HG03432 (cell line): ENCODE results near the gene PLGRKT.
"Not testable (repeated sequence)": the region's sequence is repeated elsewhere in the genome, so short reads cannot be mapped to it uniquely, and the experiment has no call there.

Experiments
- ATAC-seq: cut with Tn5 transposase; IDR thresholded peaks from one replicate; pipeline ENCODE4 v1.9.1; 2021; ENCODE audit warnings: mild to moderate bottlenecking, moderate library complexity; ENCODE audit not compliant: unreplicated experiment

The PLGRKT gene

DNA sequence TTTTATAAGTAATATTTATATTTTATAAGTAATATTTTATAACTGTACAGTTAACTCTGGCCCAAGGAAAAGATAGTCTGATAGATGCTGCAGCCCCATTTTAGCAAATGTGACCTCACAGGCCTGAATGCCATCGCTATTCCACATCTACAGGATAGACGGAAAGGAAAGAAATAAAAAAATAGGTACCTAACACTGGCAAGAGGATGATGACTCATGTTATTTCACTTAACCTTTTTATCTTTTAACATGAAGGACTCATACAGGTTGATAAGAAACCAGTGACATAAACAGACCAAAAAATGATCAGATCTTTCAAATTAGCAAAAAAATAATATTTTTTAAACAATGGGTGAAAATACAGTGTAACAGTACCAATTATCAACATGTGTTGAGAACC, 15.3 kb upstream of the PLGRKT start:
- no peak for ATAC-seq

DNA sequence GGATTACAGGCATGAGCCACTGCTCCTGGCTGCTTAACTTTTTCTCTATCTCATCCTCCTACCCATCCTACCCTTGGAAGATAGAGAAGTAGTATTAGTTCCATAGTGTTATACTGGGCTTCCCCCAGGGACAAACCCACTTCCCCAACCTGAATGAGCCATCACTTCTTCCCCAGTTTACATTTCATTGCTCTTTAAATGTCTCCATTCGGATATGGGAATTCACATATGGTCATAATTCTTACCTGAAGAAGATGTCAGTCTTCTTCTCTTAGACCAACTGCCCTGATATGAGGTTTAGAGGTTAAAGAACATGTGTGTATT, 14.5 kb upstream of the PLGRKT start:
- no peak for ATAC-seq

GRCh38 chr9:5450359-5451091, 12.8 kb upstream of the PLGRKT start, which contains the start of gene CD274:
Gene CD274, plus strand, starts transcription at chr9:5450542. Its CDS starts 5,572 bp downstream, at chr9:5456114.
- peak; percentile 72 for ATAC-seq

- ATAC-seq: no peak
Observed at GRCh38 chr9:5449521-5450358, 12.0 kb upstream of the PLGRKT start.

- ATAC-seq: no peak
Observed at GRCh38 chr9:5448461-5449435, 11.0 kb upstream of the PLGRKT start.

DNA sequence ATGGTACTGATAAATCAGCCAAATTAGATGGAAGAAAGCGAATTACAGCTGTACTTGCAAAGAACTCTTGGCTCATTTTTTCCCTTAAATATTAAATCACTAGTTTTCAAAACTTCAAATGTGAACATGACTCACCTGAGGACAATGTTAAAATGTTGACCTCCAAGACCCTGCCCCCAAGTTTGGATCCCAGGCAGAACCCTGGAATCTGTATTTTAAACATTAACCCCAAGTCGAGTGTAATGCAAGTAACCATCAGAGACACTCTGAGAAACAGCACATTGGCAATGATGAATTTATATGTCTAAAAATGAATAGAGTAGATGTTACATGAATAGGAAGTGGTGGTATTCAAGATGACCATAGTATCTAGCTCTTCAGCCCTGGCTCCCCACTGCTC, 10.3 kb upstream of the PLGRKT start:
- ATAC-seq: no peak

DNA sequence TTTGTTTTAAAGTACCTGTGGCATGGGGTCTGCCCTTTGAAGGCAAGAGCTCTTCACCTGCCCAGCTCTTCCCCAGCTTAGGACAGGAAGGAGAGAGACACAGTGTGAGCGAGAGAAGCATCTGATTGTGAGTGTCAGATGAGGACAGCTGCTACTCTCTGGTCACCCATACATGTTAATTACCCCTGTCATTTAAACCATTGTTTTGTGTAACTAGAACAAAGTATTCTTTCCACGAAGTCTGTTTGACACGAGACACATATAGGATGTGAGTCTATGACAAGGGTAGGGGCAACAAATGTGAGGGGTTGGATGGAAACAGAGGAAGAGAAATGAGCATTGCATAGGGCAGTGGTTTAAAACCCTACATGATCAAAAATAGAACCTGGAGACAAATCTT, 9.6 kb upstream of the PLGRKT start:
- ATAC-seq: no peak

DNA sequence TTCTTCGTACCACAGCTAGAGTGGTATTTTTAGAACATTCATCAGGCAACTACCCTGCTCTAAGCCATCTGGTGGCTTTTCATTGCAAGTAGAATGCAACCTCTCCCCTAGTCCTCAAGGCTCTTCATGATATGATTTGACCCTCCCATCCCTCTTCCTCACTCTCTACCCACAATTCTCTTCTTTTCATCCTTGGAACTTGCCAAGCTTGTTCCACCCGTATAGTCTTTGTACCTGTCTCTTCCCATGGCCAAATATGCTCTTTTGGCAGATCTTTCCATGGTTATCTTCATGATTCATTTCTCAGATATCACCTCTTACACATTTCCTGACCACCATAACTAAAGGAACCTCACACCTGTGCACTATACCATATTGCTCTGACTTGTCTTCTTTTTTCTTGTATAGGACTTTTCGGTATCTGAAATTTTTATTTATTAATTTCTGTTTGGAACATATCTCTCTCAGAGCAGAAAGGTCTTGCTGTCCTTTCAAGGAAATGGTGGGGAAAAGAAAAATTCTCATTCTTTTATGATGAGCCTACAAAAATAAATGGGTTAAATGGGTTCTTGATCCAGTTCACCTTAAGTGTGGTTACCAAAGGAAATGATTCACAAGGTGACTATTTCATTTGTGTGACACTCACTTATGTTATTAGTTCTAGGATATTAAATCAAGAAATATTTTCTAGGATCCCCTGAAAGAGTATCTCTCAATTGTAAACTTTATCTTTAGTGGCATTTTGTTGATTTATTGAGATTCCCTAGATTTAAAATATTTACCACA, 8.9 kb upstream of the PLGRKT start:
- ATAC-seq: no peak

DNA sequence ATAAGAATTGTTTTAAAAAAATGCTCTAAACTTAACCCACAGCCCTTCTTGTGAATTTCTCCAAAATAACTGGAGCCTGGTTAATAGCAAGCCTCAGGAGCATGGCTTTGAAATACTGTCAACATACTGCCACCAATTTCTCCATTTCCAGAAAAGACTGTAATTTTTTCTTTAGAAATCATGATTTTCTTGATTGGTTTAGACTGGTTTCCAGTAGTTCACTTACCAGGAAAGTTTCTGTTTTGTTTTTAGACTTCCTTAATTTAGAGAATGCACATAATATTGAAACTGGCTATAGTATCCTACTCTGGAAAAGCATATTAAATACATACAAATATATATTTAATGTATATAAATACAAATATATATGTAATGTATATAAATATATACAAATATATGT, 8.2 kb upstream of the PLGRKT start:
- ATAC-seq: no peak

GRCh38 chr9:5445096-5445495, 7.4 kb upstream of the PLGRKT start:
- ATAC-seq: not testable (repeated sequence)

GRCh38 chr9:5443850-5444249, 6.1 kb upstream of the PLGRKT start:
- no peak for ATAC-seq

DNA sequence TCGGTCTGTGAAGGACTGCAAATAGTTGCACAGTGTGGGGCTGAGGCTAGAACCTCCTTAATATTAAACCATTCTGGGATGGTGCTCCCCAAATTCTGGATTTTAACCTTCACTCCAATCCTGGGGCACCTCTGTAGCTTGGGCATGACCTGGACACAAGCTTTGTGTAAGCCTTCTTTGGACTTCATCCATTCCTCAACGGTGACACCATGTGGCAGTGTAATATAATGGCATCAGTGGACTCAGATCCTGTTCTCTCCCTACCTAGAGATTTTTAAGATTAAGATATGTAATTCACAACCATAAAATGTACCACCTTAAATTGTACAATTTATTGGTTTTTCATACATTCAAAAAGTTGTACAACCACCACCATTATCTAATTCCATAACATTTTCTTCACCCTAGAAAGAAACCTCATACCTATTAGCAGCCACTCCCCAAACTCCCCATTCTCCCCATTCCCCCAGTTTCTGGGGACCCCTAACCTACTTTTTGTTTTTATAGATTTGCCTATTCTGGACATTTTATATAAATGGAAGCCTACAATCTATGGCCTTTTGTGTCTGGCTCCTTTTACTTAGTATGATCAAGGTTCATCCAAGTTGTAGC, 4.8 kb upstream of the PLGRKT start:
- ATAC-seq: no peak

DNA sequence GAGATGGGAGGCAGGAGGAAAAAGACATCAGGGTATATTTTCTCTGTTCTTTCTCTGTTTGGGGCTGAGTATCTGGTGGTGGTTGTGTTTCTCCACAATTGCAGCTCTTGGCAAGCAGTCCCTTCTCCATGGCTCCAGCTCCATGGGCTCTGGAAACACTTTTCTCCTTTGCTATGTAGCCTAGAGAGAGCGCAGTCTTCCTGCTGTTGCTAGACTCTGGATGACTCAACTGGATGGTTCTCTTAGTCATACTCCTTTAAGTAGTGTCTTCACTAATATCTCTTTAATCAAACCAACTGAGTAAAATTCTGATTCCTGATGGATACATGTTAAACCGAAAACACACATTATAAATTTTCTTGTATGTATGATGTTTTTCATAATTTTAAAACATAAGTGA, 3.3 kb upstream of the PLGRKT start:
- ATAC-seq: no peak

DNA sequence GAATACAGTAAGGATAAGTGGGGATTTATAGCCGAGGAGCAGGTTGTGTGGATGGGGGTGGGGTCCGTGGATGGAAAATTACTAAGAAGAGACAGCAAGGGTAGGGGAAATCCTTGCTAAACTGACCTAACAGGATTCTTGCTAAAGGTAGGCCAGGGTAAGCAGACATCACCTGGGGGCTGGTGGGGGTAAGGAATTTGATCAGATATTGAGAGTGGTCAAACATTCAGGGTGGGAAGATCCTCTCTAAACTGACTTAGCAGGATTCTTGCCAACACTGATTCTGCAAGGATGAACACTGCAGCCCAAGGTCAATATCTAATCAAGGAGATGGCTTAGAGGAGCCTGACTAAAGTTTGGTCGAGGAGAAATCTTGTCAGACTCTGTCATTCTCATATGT, 2.7 kb upstream of the PLGRKT start:
- no peak for ATAC-seq

- peak; percentile 67 for ATAC-seq
Observed at GRCh38 chr9:5438301-5439162, 807 bp upstream of the PLGRKT start.

- ATAC-seq: no peak
Observed at GRCh38 chr9:5436441-5436840, 1.3 kb downstream of the PLGRKT start.

DNA sequence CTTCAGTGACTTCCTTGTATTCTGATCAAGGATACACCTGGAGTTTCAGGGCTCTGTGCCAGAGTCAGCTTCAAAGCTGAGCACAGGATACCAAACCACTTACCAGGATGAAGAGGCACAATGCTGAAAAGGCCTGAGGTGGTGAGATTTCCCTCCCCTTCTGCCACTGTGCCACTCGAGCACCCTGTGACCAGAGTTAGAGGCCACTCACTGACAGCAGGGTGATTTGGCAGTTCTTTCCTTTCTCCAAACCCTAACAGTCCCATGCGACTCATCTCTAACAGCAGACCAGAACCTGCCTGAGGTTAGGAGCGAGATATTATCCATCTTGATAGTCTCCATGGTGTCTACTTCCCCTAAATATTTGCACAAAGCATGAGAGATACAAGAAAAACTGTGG, 1.8 kb downstream of the PLGRKT start:
- no peak for ATAC-seq

DNA sequence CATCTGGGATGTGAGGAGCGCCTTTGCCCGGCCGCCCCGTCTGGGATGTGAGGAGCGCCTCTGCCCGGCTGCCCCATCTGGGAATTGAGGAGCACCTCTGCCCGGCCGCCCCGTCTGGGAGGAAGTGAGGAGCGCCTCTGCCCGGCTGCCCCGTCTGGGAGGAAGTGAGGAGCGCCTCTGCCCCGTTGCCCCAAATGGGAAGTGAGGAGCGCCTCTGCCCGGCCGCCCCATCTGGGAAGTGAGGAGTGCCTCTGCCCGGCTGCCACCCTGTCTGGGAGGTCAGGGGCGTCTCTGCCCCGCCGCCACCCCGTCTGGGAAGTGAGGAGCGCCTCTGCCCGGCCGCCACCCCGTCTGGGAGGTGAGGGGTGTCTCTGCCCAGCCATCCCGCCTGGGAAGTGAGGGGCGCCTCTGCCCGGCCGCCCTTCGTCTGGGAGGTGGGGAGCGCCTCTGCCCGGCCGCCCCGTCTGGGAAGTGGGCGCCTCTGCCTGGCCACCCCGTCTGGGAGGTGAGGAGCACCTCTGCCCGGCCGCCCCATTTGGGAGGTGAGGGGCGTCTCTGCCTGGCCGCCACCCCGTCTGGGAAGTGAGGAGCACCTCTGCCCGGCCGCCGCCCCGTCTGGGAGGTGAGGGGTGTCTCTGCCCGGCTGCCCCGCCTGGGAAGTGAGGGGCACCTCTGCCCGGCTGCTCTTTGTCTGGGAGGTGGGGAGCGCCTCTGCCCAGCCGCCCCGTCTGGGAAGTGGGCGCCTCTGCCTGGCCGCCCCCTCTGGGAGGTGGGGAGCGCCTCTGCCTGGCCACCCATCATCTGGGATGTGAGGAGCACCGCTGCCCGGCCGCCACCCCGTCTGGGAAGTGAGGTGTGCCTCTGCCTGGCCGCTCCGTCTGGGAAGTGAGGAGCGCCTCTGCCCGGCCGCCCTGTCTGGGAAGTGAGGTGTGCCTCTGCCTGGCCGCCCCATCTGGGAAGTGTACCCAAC, 3.6 kb downstream of the PLGRKT start:
- not testable (repeated sequence) for ATAC-seq
